Activated CD4-positive, alpha-beta T cell treated with anti-CD3 and anti-CD28 coated beads, Interleukin-2, amount 10 ng/mL, durations not matched to agents 24 days and 14 days (primary cell): ENCODE data around the gene PTPRN2. TPM values are rescaled to one million over a fixed set of nuclear protein-coding genes. Genes with fewer than 3 reads are reported as not detected.
"Not testable (repeated sequence)": the region's sequence is repeated elsewhere in the genome, so short reads cannot be mapped to it uniquely, and the experiment has no call there.

Experiments used
- DNase-seq: peaks from one replicate; pipeline ENCODE4 v3.0.0; 2022
- H3K27ac Mint-ChIP-seq: one replicate; pipeline ENCODE4 v1.8.0; 2022; ENCODE audit warnings: mild to moderate bottlenecking, mixed read lengths
- H3K27me3 Mint-ChIP-seq: one replicate; pipeline ENCODE4 v1.8.0; 2022; ENCODE audit warnings: mixed read lengths
- H3K36me3 Mint-ChIP-seq: one replicate; pipeline ENCODE4 v1.8.0; 2022; ENCODE audit warnings: low read depth, mild to moderate bottlenecking, mixed read lengths
- H3K4me1 Mint-ChIP-seq: one replicate; pipeline ENCODE4 v1.8.0; 2021; ENCODE audit warnings: mixed read lengths
- H3K4me3 Mint-ChIP-seq: one replicate; pipeline ENCODE4 v1.8.0; 2022; ENCODE audit warnings: mild to moderate bottlenecking, moderate library complexity, mixed read lengths
- H3K9me3 Mint-ChIP-seq: one replicate; pipeline ENCODE4 v1.8.0; 2021; ENCODE audit warnings: mixed read lengths
- intact Hi-C: fragments of 100-400 bp; cut with micrococcal nuclease; formaldehyde crosslinking; loops from one replicate; pipeline ENCODE4 v1.15.1; 2023
- total RNA-seq: library from RNA; stranded (reverse); gene quantifications from 2 replicates; pipeline ENCODE4 v1.2.3, GENCODE V29; 2022

PTPRN2 gene
- total RNA-seq, 1 donor from 2014 or later: 0.33 TPM

GRCh38 chr7:158428131-158428836 is 159.3 kb downstream of the PTPRN2 start:
- Mint-ChIP-seq H3K27ac (no peak overlapping the region), H3K4me1 (peaks cover 3% of the 10 kb centered on the region), H3K9me3 (no peaks in the 10 kb centered on the region), H3K27me3 (no peaks in the 10 kb centered on the region), H3K4me3 (no peak overlapping the region), H3K36me3 (no peaks in the 10 kb centered on the region)
- no peak for DNase-seq
- intact Hi-C loops: no loop called here

- intact Hi-C loops, H3K9me3 Mint-ChIP-seq, H3K27ac Mint-ChIP-seq, H3K4me1 Mint-ChIP-seq, DNase-seq, H3K4me3 Mint-ChIP-seq, H3K36me3 Mint-ChIP-seq, H3K27me3 Mint-ChIP-seq: not testable (repeated sequence)
Measured at GRCh38 chr7:158425676-158426075, 161.9 kb downstream of the PTPRN2 start.

- H3K4me3 Mint-ChIP-seq: no peak overlapping the region
- H3K27ac Mint-ChIP-seq: no peak overlapping the region
- no peaks in the 10 kb centered on the region for H3K36me3 Mint-ChIP-seq
- no peaks in the 10 kb centered on the region for H3K27me3 Mint-ChIP-seq
- DNase-seq: no peak
- no peaks in the 10 kb centered on the region for H3K4me1 Mint-ChIP-seq
- H3K9me3 Mint-ChIP-seq: no peaks in the 10 kb centered on the region
- intact Hi-C loops: no loop called here
Measured at GRCh38 chr7:158424531-158424930, 163.1 kb downstream of the PTPRN2 start.

- intact Hi-C loops: no loop called here
- DNase-seq: no peak
- Mint-ChIP-seq H3K4me1 (no peaks in the 10 kb centered on the region), H3K9me3 (no peaks in the 10 kb centered on the region), H3K27ac (no peak overlapping the region), H3K36me3 (no peaks in the 10 kb centered on the region), H3K4me3 (no peak overlapping the region), H3K27me3 (no peaks in the 10 kb centered on the region)
Measured at GRCh38 chr7:158424011-158424410, 163.6 kb downstream of the PTPRN2 start.

GRCh38 chr7:158422887-158423560 is 164.6 kb downstream of the PTPRN2 start:
- peaks cover 5% of the 10 kb centered on the region for H3K9me3 Mint-ChIP-seq
- H3K4me1 Mint-ChIP-seq: no peaks in the 10 kb centered on the region
- intact Hi-C loops: no loop called here
- H3K27me3 Mint-ChIP-seq: no peaks in the 10 kb centered on the region
- no peak for DNase-seq
- no peaks in the 10 kb centered on the region for H3K36me3 Mint-ChIP-seq
- H3K27ac Mint-ChIP-seq: no peak overlapping the region
- H3K4me3 Mint-ChIP-seq: no peak overlapping the region

DNA sequence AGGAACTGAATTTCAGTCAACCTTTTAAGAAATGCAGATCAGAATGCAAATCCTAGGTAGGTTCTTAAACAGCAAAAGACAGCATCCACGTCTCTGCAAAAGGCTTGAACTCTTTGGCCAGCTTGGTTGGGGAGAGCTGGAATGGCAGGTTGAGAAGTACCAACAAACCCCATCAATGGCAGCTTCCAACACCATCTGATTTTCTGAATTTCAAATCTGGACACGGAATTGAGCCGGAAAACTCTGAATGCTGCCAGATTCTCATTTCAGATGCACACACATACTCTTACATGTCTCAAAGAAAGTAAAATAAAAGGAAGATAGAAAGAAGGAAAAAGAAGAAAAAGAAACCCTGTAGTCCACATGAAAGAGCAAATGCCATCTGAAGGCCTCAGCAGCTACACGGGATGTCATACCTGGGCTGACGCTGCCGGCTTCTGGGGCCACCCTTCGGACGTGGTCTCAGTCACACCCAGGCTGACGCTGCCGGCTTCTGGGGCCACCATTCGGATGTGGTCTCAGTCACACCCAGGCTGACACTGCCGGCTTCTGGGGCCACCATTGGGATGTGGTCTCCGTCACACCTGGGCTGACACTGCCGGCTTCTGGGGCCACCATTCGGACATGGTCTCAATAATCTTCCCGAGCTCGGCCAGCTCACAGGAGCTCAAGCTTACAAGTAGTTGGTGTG is 165.3 kb downstream of the PTPRN2 start:
- H3K27ac Mint-ChIP-seq: no peak overlapping the region
- H3K27me3 Mint-ChIP-seq: no peaks in the 10 kb centered on the region
- H3K9me3 Mint-ChIP-seq: peaks cover 7% of the 10 kb centered on the region
- no peaks in the 10 kb centered on the region for H3K36me3 Mint-ChIP-seq
- DNase-seq: no peak
- intact Hi-C loops: no loop called here
- no peak overlapping the region for H3K4me3 Mint-ChIP-seq
- H3K4me1 Mint-ChIP-seq: no peaks in the 10 kb centered on the region

DNA sequence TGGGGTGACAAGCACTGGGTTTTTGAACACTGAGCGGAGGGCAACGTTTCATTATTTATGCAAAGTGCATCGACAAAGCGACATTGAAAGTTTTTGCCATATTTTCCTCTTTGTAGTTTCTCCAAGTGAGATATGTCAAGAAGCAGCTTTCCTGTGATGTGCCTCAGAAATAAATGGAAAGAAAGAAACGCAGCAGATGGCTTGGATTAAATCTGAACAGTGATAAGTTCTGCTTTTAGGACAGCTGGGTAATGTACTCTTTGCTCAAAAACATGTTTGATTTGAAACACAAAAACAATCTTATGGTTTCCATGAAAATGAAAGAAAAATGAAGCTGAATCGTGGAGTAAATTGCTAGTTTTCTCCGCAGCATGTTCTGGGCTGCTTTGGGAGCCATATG is 166.3 kb downstream of the PTPRN2 start:
- H3K27ac Mint-ChIP-seq: no peak overlapping the region
- no peaks in the 10 kb centered on the region for H3K27me3 Mint-ChIP-seq
- H3K36me3 Mint-ChIP-seq: no peaks in the 10 kb centered on the region
- peaks cover 10% of the 10 kb centered on the region for H3K9me3 Mint-ChIP-seq
- H3K4me3 Mint-ChIP-seq: no peak overlapping the region
- intact Hi-C loops: no loop called here
- no peaks in the 10 kb centered on the region for H3K4me1 Mint-ChIP-seq
- no peak for DNase-seq

DNA sequence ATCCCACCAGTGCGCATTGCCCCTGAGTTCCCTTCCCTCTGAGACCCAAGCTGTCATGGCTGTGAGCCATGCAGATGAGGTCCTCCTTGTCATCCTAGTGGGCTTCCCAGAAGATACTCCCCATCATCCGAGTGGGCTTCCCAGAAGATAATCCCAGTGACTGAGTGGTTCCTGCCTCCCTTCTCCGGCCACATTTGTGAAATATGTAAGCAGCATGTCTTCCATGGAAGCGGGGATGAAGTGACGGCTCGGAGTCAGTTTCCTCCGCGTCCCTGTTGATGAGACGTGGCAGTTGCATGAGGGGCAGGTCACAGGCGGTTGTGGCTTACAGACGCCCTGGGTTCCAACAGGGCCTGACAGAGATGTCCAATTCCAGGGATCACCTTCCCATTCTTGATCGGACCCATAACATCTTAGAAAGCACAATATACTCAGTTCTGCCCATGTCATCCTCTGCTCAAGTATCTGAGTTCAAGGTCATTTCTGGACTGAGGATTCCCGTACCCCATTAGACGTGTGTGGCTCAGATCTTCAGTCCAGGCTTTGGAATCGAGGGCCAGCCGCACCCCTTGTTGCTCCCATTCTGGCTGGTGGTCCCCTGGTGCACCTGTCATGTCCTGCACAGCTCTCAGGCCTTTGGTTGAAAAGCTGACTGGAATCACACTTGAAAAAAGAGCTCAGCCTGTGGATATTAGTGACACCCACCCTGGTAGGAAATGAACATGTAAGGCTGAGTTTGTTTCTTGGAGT is 166.9 kb downstream of the PTPRN2 start:
- no peak for DNase-seq
- Mint-ChIP-seq H3K27me3 (no peaks in the 10 kb centered on the region), H3K36me3 (no peaks in the 10 kb centered on the region), H3K4me3 (no peak overlapping the region), H3K9me3 (peaks cover 15% of the 10 kb centered on the region), H3K4me1 (no peaks in the 10 kb centered on the region), H3K27ac (no peak overlapping the region)
- intact Hi-C loops: no loop called here

GRCh38 chr7:158419238-158419785 is 168.3 kb downstream of the PTPRN2 start:
- DNase-seq: no peak
- Mint-ChIP-seq H3K27ac (no peak overlapping the region), H3K4me1 (no peaks in the 10 kb centered on the region), H3K4me3 (no peak overlapping the region), H3K27me3 (no peaks in the 10 kb centered on the region), H3K36me3 (no peaks in the 10 kb centered on the region), H3K9me3 (peaks cover 15% of the 10 kb centered on the region)
- intact Hi-C loops: no loop called here

GRCh38 chr7:158418395-158418794 is 169.2 kb downstream of the PTPRN2 start:
- H3K27ac Mint-ChIP-seq, H3K27me3 Mint-ChIP-seq, H3K4me1 Mint-ChIP-seq, DNase-seq, intact Hi-C loops, H3K36me3 Mint-ChIP-seq, H3K4me3 Mint-ChIP-seq: not testable (repeated sequence)
- H3K9me3 Mint-ChIP-seq: peaks cover 15% of the 10 kb centered on the region

GRCh38 chr7:158416283-158416933 is 171.2 kb downstream of the PTPRN2 start:
- H3K4me3 Mint-ChIP-seq: no peak overlapping the region
- DNase-seq: no peak
- intact Hi-C loops: no loop called here
- H3K9me3 Mint-ChIP-seq: peaks cover 15% of the 10 kb centered on the region
- no peaks in the 10 kb centered on the region for H3K36me3 Mint-ChIP-seq
- H3K4me1 Mint-ChIP-seq: no peaks in the 10 kb centered on the region
- H3K27ac Mint-ChIP-seq: no peak overlapping the region
- no peaks in the 10 kb centered on the region for H3K27me3 Mint-ChIP-seq

DNA sequence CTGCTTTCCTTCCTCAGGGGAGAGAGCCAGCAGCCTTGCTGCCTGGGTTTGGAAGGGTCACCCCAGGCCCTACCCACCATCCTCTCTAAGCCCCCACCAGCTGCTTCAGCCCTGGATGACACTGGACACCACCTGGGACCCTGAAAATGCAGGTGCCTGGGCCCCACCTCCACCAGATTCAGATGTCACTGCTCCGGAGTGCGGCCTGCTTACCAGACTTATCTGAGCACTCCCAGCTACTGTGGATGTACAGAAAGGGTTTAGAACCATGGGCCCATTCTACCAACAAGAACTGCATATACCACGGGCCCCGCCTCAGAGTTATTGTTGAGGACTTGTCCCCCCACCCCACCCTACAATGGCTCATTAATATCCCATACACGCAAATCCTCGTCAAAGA is 172.3 kb downstream of the PTPRN2 start:
- H3K27ac Mint-ChIP-seq: no peak overlapping the region
- intact Hi-C loops: no loop called here
- H3K4me3 Mint-ChIP-seq: no peak overlapping the region
- no peaks in the 10 kb centered on the region for H3K36me3 Mint-ChIP-seq
- H3K27me3 Mint-ChIP-seq: no peaks in the 10 kb centered on the region
- DNase-seq: no peak
- H3K9me3 Mint-ChIP-seq: peaks cover 15% of the 10 kb centered on the region
- no peaks in the 10 kb centered on the region for H3K4me1 Mint-ChIP-seq

- no peaks in the 10 kb centered on the region for H3K36me3 Mint-ChIP-seq
- peaks cover 15% of the 10 kb centered on the region for H3K9me3 Mint-ChIP-seq
- no peaks in the 10 kb centered on the region for H3K27me3 Mint-ChIP-seq
- no peak overlapping the region for H3K27ac Mint-ChIP-seq
- intact Hi-C loops: no loop called here
- H3K4me3 Mint-ChIP-seq: no peak overlapping the region
- DNase-seq: no peak
- no peaks in the 10 kb centered on the region for H3K4me1 Mint-ChIP-seq
Measured at GRCh38 chr7:158414486-158414961, 173.1 kb downstream of the PTPRN2 start.
